ENCODE results near the gene ACOT7. TPM values are rescaled to one million over a fixed set of nuclear protein-coding genes. Genes with fewer than 3 reads are reported as not detected.
"Not testable (repeated sequence)": the region's sequence is repeated elsewhere in the genome, so short reads cannot be mapped to it uniquely, and the experiment has no call there.

The ACOT7 gene
- total RNA-seq, 2 experiments from 2014 or later, result 101 TPM

DNA sequence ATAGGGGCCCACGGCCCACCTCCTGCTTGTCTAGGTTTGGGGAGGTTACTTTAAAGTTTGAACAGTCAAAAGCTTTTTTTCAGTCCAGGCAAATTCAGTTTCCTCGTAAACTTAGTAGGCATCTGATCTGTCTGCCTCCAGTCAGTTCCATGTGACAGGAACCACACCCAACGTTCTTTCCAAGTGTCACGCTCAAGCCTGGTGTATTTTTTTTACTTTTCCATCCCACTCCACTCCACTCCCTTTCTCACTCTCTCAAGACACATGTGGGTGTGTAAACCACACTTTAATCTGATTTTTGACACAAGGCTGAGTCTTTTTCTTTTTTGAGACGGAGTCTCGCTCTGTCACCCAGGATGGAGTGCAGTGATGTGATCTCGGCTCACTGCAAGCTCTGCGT, 72.4 kb downstream of the ACOT7 start:
- Mint-ChIP-seq H3K4me1 (peaks cover 2% of the 10 kb centered on the region), H3K27me3 (no peaks in the 10 kb centered on the region), H3K9me3 (no peaks in the 10 kb centered on the region), H3K36me3 (ENCODE audit: low read depth) (peaks cover 5% of the 10 kb centered on the region), H3K27ac (no peak overlapping the region), H3K4me3 (no peak overlapping the region)
- CTCF ChIA-PET, result no interaction called here
- DNase-seq, result no peak
- POLR2A ChIA-PET, result no interaction called here

- DNase-seq, result no peak
- ChIA-PET CTCF (interaction anchor here (0.6 to 1.9 kb wide), 2 partner anchors 22 to 147 kb away, joined by 3 to 5 read pairs; no protein-coding TSS in a partner anchor), POLR2A (no interaction called here)
- Mint-ChIP-seq H3K4me3 (no peak overlapping the region), H3K27ac (no peak overlapping the region), H3K4me1 (peaks cover 2% of the 10 kb centered on the region), H3K36me3 (ENCODE audit: low read depth) (peaks cover 9% of the 10 kb centered on the region), H3K27me3 (no peaks in the 10 kb centered on the region), H3K9me3 (no peaks in the 10 kb centered on the region)
These were observed 76.3 kb downstream of the ACOT7 start for GRCh38 chr1:6317098-6317760.

DNA sequence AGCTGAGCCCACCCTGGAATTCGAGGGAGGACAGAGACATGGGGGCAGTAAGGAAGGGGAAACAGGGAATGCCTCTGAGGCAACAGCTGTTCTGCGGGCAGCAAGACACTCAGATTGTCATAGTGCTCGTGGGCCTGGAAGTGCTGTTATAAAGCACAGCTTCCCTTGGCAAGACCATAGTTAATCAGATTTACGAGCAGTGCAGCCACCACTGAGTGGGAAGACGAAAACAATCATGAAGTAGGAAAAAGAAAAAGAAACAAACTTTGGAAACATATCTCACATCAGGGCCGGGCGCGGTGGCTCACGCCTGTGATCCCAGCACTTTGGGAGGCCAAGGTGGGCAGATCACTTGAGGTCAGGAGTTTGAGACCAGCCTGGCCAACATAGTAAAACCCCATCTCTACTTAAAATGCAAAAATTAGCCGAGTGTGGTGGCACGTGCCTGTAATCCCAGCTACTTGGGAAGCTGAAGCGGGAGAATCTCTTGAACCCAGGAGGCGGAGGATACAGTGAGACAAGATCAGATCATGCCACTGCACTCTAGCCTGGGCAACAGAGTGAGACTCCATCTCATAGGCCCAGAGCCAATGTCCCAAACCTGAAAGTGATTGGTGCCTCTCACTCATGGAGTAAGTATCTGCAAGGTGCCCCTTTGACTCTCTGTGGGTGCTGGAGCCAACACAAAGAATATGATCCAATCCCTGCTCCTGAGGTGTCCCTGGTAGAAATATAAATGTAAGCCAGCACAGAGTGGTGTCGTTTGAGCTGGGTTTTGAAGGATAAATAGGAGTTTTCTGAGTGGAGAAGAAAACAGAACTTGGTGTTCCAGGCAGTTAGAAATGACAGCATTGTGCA, 77.1 kb downstream of the ACOT7 start:
- ChIA-PET CTCF (interaction anchor here (1.9 kb wide), 1 partner anchor 23 kb away, joined by 5 read pairs; no protein-coding TSS in a partner anchor), POLR2A (no interaction called here)
- no peak overlapping the region for H3K27ac Mint-ChIP-seq
- peaks cover 9% of the 10 kb centered on the region for H3K36me3 Mint-ChIP-seq (ENCODE audit: low read depth)
- no peak for DNase-seq
- H3K4me3 Mint-ChIP-seq, result no peak overlapping the region
- peaks cover 2% of the 10 kb centered on the region for H3K4me1 Mint-ChIP-seq
- H3K9me3 Mint-ChIP-seq, result no peaks in the 10 kb centered on the region
- H3K27me3 Mint-ChIP-seq, result no peaks in the 10 kb centered on the region

GRCh38 chr1:6314503-6314902, 79.1 kb downstream of the ACOT7 start:
- Mint-ChIP-seq H3K27ac (no peak overlapping the region), H3K27me3 (no peaks in the 10 kb centered on the region)
- CTCF ChIA-PET, result no interaction called here

GRCh38 chr1:6313393-6314200, 80.0 kb downstream of the ACOT7 start:
- no peak overlapping the region for H3K27ac Mint-ChIP-seq
- no peak for DNase-seq
- no peaks in the 10 kb centered on the region for H3K4me1 Mint-ChIP-seq
- no peak overlapping the region for H3K4me3 Mint-ChIP-seq
- peaks cover 1% of the 10 kb centered on the region for H3K9me3 Mint-ChIP-seq
- ChIA-PET POLR2A (no interaction called here), CTCF (interaction anchor here (0.6 kb wide), 2 partner anchors 278 to 335 kb away, joined by 3 read pairs; no protein-coding TSS in a partner anchor)
- H3K27me3 Mint-ChIP-seq, result no peaks in the 10 kb centered on the region
- peaks cover 16% of the 10 kb centered on the region for H3K36me3 Mint-ChIP-seq (ENCODE audit: low read depth)

More at GRCh38 chr1:6314503-6314902, 79.1 kb downstream of the ACOT7 start:
- Mint-ChIP-seq H3K4me3 (no peak overlapping the region), H3K36me3 (ENCODE audit: low read depth) (peaks cover 12% of the 10 kb centered on the region), H3K9me3 (no peaks in the 10 kb centered on the region), H3K4me1 (no peaks in the 10 kb centered on the region)
- DNase-seq, result no peak
- POLR2A ChIA-PET, result interaction anchor here (0.6 kb wide), 1 partner anchor 23 kb away, joined by 3 read pairs; no protein-coding TSS in a partner anchor

- peaks cover 11% of the 10 kb centered on the region for H3K9me3 Mint-ChIP-seq
- H3K36me3 Mint-ChIP-seq (ENCODE audit: low read depth), result peaks cover 28% of the 10 kb centered on the region
- no peaks in the 10 kb centered on the region for H3K27me3 Mint-ChIP-seq
- ChIA-PET CTCF (no interaction called here), POLR2A (no interaction called here)
- DNase-seq, result no peak
- no peak overlapping the region for H3K4me3 Mint-ChIP-seq
- no peaks in the 10 kb centered on the region for H3K4me1 Mint-ChIP-seq
- H3K27ac Mint-ChIP-seq, result no peak overlapping the region
These were observed 83.3 kb downstream of the ACOT7 start for GRCh38 chr1:6310116-6310848.

GRCh38 chr1:6309564-6309963, 84.0 kb downstream of the ACOT7 start:
- DNase-seq, result no peak
- CTCF ChIA-PET, result interaction anchor here (0.8 kb wide), 1 partner anchor 45 kb away, joined by 3 read pairs; no protein-coding TSS in a partner anchor

DNA sequence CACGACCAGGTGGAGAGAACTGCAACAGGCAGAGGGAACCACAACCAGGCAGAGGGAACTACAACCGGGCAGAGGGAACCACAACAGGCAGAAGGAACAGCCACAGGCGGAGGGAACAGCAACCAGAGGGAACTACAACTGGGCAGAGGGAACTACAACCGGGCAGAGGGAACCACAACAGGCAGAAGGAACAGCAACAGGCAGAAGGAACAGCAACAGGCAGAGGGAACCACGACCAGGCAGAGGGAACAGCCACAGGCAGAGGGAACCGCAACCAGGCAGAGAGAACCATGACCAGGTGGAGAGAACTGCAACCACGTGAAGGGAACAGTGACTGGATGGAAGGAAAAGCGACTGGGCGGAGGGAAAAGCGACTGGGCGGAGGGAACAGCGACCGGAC, 85.1 kb downstream of the ACOT7 start:
- H3K9me3 Mint-ChIP-seq, result peaks cover 11% of the 10 kb centered on the region
- H3K4me3 Mint-ChIP-seq, result no peak overlapping the region
- POLR2A ChIA-PET, result no interaction called here

More at GRCh38 chr1:6309564-6309963, 84.0 kb downstream of the ACOT7 start:
- Mint-ChIP-seq H3K9me3 (peaks cover 11% of the 10 kb centered on the region), H3K27me3 (no peaks in the 10 kb centered on the region), H3K4me3 (no peak overlapping the region), H3K36me3 (ENCODE audit: low read depth) (peaks cover 28% of the 10 kb centered on the region), H3K4me1 (no peaks in the 10 kb centered on the region), H3K27ac (no peak overlapping the region)
- POLR2A ChIA-PET, result no interaction called here

GRCh38 chr1:6307682-6308081, 85.9 kb downstream of the ACOT7 start:
- CTCF ChIA-PET, H3K4me1 Mint-ChIP-seq, H3K27ac Mint-ChIP-seq, POLR2A ChIA-PET, H3K27me3 Mint-ChIP-seq, DNase-seq, H3K4me3 Mint-ChIP-seq: not testable (repeated sequence)
- peaks cover 11% of the 10 kb centered on the region for H3K9me3 Mint-ChIP-seq
- H3K36me3 Mint-ChIP-seq (ENCODE audit: low read depth), result peaks cover 28% of the 10 kb centered on the region

More for the DNA sequence above, 85.1 kb downstream of the ACOT7 start:
- Mint-ChIP-seq H3K4me1 (no peaks in the 10 kb centered on the region), H3K27ac (no peak overlapping the region), H3K36me3 (ENCODE audit: low read depth) (peaks cover 28% of the 10 kb centered on the region), H3K27me3 (no peaks in the 10 kb centered on the region)
- DNase-seq, result no peak
- CTCF ChIA-PET, result no interaction called here

DNA sequence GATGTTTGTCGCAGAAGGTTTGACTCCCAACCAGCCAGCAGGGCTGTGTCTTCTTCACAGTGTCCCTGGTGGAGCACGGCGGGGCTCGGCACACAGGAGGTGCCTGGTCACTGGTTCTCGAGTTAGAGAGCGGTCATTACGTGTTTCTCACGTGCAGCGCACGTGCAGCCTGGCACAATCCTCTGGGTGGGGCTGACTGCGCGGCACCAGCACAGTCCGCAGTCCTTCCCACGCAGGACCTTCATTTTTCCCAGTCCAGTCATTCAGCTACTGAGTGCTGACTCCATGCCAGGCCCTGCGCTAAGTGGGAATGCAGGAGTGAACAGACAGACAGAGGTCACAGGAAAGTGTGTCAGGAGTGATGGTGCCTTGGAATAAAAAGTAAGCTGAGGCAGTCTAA, 86.5 kb downstream of the ACOT7 start:
- DNase-seq, result no peak
- Mint-ChIP-seq H3K36me3 (ENCODE audit: low read depth) (peaks cover 28% of the 10 kb centered on the region), H3K4me1 (no peaks in the 10 kb centered on the region), H3K9me3 (peaks cover 11% of the 10 kb centered on the region), H3K27ac (no peak overlapping the region), H3K27me3 (no peaks in the 10 kb centered on the region), H3K4me3 (no peak overlapping the region)
- CTCF ChIA-PET, result no interaction called here
- POLR2A ChIA-PET, result no interaction called here

DNA sequence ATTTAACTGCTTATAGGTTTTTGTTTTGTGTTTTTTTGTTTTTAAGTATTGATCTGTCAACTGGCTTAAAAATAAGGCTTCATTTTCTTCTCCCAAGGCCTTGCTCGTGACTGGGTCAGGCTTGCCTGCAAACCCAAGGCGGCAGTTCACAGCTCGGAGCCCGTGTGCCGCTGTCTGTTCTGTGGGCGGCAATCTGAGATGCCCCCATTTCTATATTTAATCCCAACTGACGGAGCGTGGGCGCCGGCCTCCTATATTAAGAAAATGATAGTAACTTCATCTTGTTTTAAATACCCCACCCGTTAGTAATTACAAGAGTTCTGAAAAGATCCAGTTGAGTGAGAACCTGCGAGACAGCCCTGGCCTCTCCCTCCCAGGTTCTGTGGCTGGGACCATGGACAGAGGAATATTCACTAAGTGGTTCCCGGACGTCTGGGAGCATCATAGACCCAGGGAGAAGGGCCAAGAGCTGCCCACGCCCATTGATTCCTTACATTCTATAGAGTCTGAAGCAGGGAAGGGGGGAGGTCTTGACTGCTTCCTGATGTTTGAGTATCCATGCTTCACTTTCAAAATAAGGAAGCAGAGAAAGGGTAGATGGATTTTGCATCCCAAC, 90.1 kb downstream of the ACOT7 start:
- peaks cover 19% of the 10 kb centered on the region for H3K36me3 Mint-ChIP-seq (ENCODE audit: low read depth)
- POLR2A ChIA-PET, result interaction anchor here (0.6 kb wide), 1 partner anchor 156 kb away, joined by 3 read pairs; no protein-coding TSS in a partner anchor
- no peaks in the 10 kb centered on the region for H3K27me3 Mint-ChIP-seq
- CTCF ChIA-PET, result no interaction called here
- H3K4me1 Mint-ChIP-seq, result no peaks in the 10 kb centered on the region
- H3K4me3 Mint-ChIP-seq, result no peak overlapping the region
- H3K27ac Mint-ChIP-seq, result no peak overlapping the region
- DNase-seq, result no peak
- H3K9me3 Mint-ChIP-seq, result peaks cover 8% of the 10 kb centered on the region

GRCh38 chr1:6302568-6302967, 91.0 kb downstream of the ACOT7 start:
- POLR2A ChIA-PET, result no interaction called here
- H3K27me3 Mint-ChIP-seq, result no peaks in the 10 kb centered on the region
- no peak overlapping the region for H3K4me3 Mint-ChIP-seq
- H3K4me1 Mint-ChIP-seq, result no peaks in the 10 kb centered on the region
- no peak overlapping the region for H3K27ac Mint-ChIP-seq
- peaks cover 2% of the 10 kb centered on the region for H3K9me3 Mint-ChIP-seq
- DNase-seq, result no peak
- CTCF ChIA-PET, result no interaction called here
- H3K36me3 Mint-ChIP-seq (ENCODE audit: low read depth), result peaks cover 13% of the 10 kb centered on the region
